Activated CD4-positive, alpha-beta memory T cell treated with anti-CD3 and anti-CD28 coated beads for 36 hours (primary cell): ENCODE data around the gene MAML3. TPM values are rescaled to one million over a fixed set of nuclear protein-coding genes. Genes with fewer than 3 reads are reported as not detected.

Source experiments
- CTCF ChIA-PET: fragments of 350-600 bp; sonication (Branson Sonifier 250); formaldehyde crosslinking; loops from one replicate; lab custom pipeline; 2021; ENCODE audit warnings: antibody characterized with exemption, inconsistent platforms; lab: Charles Lee
- POLR2A ChIA-PET: fragments of 350-600 bp; sonication (Branson Sonifier 250); formaldehyde crosslinking; loops from one replicate; lab custom pipeline; 2021; ENCODE audit warnings: antibody characterized with exemption; lab: Charles Lee
- DNase-seq: peaks from one replicate; pipeline ENCODE4 v3.0.0-alpha.2; 2020
- H3K27ac Mint-ChIP-seq: one replicate; pipeline ENCODE4 v1.8.0; 2021; ENCODE audit warnings: mixed read lengths
- H3K27me3 Mint-ChIP-seq: one replicate; pipeline ENCODE4 v1.8.0; 2021; ENCODE audit warnings: mixed read lengths
- H3K36me3 Mint-ChIP-seq: one replicate; pipeline ENCODE4 v1.8.0; 2021; ENCODE audit warnings: mixed read lengths
- H3K4me1 Mint-ChIP-seq: one replicate; pipeline ENCODE4 v1.8.0; 2021; ENCODE audit warnings: low read depth, mixed read lengths
- H3K4me3 Mint-ChIP-seq: one replicate; pipeline ENCODE4 v1.8.0; 2021; ENCODE audit warnings: mild to moderate bottlenecking, mixed read lengths
- H3K9me3 Mint-ChIP-seq: one replicate; pipeline ENCODE4 v1.8.0; 2021; ENCODE audit warnings: mixed read lengths
- intact Hi-C: fragments of 100-400 bp; cut with micrococcal nuclease; formaldehyde crosslinking; loops from one replicate; pipeline ENCODE4 v1.15.1; 2023
- total RNA-seq, 2 experiments: library from RNA; stranded (reverse); gene quantifications; one replicate each; pipeline ENCODE4 v1.2.3, GENCODE V29; 2021

MAML3 gene
- total RNA-seq, 2 experiments from 2014 or later, result 0.51 to 0.76 TPM

DNA sequence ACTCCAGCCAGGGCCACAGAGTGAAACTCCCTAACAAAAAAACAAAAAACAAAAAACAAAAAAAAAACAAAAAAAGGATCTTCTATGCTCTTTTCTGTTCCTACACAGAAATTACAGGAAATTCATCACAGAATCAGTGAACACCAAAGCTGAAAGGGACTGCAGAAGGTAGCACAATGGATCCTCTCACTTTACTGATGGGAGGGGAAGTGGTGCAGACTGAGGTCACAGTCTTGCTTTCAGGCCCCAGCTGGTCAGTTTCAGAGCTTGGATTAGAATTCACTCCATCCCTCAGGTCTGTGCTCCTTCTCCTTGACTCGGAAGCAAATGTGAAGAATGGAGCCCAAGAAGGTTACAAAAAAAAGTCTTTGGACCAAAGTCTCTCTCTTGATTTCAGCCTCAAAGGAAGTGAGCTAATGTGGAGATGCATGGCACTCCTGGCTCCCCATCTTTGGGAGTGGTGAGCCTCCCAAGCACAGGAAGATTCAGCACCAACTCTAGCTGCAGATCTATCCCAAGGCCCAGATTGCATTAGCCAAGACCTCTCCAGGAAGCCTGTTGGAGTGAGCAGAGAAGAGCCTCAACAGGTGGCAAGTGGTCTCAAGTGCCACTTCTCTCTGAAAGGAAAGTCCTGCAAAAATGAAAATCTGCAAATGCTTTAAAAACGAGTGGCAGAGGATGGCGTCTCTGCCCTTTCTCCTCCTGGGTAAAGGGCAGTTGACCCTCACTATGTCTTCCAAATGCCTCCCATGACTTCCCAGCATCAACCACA lies 176.0 kb downstream of the MAML3 start:
- intact Hi-C loops, result loop anchor here (2.0 kb wide), 1 partner anchor 119 kb away; no protein-coding TSS in a partner anchor
- peaks cover 11% of the 10 kb centered on the region for H3K4me1 Mint-ChIP-seq

DNA sequence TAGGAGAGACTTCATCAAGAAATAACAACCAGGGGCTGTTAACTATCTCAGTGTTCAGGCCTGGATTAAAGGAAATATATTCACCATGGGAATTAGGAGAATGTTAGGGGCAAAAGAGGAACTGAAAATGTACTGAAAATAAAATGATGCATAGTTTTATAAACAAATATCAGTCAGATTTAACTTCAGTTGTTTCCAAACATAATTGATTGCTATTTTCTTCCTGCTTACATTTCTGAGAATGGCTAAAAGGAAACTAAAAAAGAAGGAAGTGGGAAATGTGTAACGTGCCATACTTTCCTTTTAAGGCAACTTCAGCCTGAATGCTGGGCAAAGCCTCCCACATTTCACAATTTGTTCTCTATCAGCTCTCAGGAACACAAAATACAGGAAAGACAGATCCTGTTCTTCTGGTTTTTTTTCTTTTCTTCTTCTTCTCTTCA lies 178.1 kb downstream of the MAML3 start:
- ChIA-PET CTCF (no interaction called here), POLR2A (no interaction called here)
- peaks cover 11% of the 10 kb centered on the region for H3K4me1 Mint-ChIP-seq
- intact Hi-C loops, result no loop called here
- H3K9me3 Mint-ChIP-seq, result no peaks in the 10 kb centered on the region
- H3K36me3 Mint-ChIP-seq, result no peaks in the 10 kb centered on the region
- DNase-seq, result no peak
- H3K27me3 Mint-ChIP-seq, result no peaks in the 10 kb centered on the region
- no peak overlapping the region for H3K27ac Mint-ChIP-seq
- H3K4me3 Mint-ChIP-seq, result no peak overlapping the region

More for the DNA sequence above, 176.0 kb downstream of the MAML3 start:
- ChIA-PET POLR2A (no interaction called here), CTCF (no interaction called here)
- no peak for DNase-seq
- Mint-ChIP-seq H3K4me3 (no peak overlapping the region), H3K36me3 (no peaks in the 10 kb centered on the region), H3K9me3 (no peaks in the 10 kb centered on the region), H3K27me3 (no peaks in the 10 kb centered on the region), H3K27ac (no peak overlapping the region)

DNA sequence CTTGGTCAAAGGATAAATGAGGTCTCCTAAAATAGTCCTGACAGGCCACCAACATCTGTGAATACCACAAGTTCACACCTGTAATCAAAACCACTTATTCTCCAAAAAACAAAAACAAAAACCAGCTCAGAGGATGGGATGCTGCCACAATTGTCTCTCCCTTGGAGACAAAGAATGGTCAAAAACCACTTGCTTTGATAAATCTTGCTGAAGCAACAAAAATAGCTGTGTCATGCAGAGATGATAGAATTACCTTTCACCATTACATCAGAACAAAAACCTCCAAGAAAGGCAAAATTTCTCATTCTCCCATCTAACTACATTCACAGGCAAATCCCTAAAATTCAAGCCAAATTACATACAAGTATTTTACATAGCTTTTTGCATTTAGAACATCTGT lies 180.4 kb downstream of the MAML3 start:
- Mint-ChIP-seq H3K27me3 (no peaks in the 10 kb centered on the region), H3K9me3 (no peaks in the 10 kb centered on the region), H3K4me3 (no peak overlapping the region), H3K36me3 (no peaks in the 10 kb centered on the region), H3K4me1 (peaks cover 5% of the 10 kb centered on the region), H3K27ac (no peak overlapping the region)
- no peak for DNase-seq
- ChIA-PET POLR2A (interaction anchor here (0.6 kb wide), 1 partner anchor 569 kb away, joined by 6 read pairs; no protein-coding TSS in a partner anchor), CTCF (interaction anchor here (0.7 kb wide), 1 partner anchor 388 kb away, joined by 5 read pairs; no protein-coding TSS in a partner anchor)
- intact Hi-C loops, result no loop called here

DNA sequence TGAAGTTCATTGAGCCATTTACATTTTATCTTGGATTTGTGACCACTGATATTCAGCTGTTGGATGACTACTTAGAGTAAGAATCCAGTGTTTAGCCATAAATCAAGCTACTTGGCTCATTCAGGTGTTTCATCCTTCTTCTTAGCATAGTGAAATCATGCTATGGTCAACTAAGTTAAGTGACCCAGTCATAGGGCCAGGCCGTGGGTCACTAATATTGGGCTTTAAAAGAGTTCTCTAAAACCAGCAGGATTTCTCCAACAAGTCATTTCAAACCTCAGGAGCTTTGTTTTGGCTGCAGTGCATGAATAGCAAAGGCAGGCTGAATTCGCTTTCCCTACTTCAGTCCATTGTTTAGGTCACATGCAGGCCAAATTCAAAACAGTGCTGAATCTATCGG lies 181.0 kb downstream of the MAML3 start:
- Mint-ChIP-seq H3K9me3 (no peaks in the 10 kb centered on the region), H3K27ac (no peak overlapping the region), H3K27me3 (no peaks in the 10 kb centered on the region), H3K4me1 (peaks cover 2% of the 10 kb centered on the region), H3K4me3 (no peak overlapping the region), H3K36me3 (no peaks in the 10 kb centered on the region)
- intact Hi-C loops, result no loop called here
- DNase-seq, result no peak
- ChIA-PET CTCF (no interaction called here), POLR2A (interaction anchor here (0.6 kb wide), 1 partner anchor 730 kb away, joined by 5 read pairs; no protein-coding TSS in a partner anchor)

DNA sequence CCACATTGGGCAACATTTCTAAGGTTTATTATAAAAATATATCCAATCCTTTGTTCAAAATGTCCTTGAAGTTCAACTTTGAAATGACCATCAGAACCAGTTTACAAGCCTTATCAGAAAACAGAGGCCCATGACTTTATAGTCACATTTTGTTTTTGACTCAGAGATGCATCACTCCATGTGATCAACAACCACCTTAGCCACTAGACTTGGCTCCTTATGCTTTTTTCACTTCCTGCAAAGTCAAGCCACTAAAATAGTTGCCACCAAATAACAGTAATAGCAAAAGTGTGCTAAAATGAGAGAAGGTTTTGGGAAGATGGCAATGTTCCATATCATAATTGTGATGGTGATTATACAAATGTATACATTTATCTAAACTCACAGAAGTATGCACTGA lies 181.7 kb downstream of the MAML3 start:
- H3K4me3 Mint-ChIP-seq, result no peak overlapping the region
- ChIA-PET CTCF (no interaction called here), POLR2A (no interaction called here)
- H3K27me3 Mint-ChIP-seq, result no peaks in the 10 kb centered on the region
- H3K9me3 Mint-ChIP-seq, result no peaks in the 10 kb centered on the region
- H3K27ac Mint-ChIP-seq, result no peak overlapping the region
- no peaks in the 10 kb centered on the region for H3K36me3 Mint-ChIP-seq
- intact Hi-C loops, result no loop called here
- DNase-seq, result no peak
- peaks cover 2% of the 10 kb centered on the region for H3K4me1 Mint-ChIP-seq

DNA sequence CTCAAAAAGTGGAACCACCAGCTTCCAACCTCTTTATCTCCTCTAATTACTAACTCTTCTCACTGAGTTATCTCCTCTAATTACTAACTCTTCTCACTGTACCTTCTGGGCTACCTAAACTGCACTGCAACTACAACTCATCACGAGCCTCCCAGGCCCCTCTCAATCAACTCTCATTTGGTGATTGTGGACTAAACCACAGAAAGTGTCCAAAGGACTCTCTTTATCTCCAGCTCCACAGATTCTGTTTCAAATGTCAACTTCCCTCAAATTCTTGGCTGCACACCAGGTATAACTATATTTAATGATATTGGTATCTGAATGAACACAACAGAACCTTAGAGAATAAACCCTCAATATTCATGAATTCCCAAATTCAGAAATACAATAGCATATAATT lies 182.9 kb downstream of the MAML3 start:
- no peak for DNase-seq
- POLR2A ChIA-PET, result no interaction called here
- Mint-ChIP-seq H3K36me3 (no peaks in the 10 kb centered on the region), H3K27me3 (peaks cover 1% of the 10 kb centered on the region), H3K27ac (no peak overlapping the region), H3K4me1 (peaks cover 1% of the 10 kb centered on the region), H3K4me3 (no peak overlapping the region), H3K9me3 (no peaks in the 10 kb centered on the region)
- CTCF ChIA-PET, result no interaction called here
- intact Hi-C loops, result no loop called here

- no peak for DNase-seq
- Mint-ChIP-seq H3K4me3 (no peak overlapping the region), H3K9me3 (no peaks in the 10 kb centered on the region), H3K4me1 (no peaks in the 10 kb centered on the region), H3K27me3 (peaks cover 3% of the 10 kb centered on the region), H3K27ac (no peak overlapping the region), H3K36me3 (no peaks in the 10 kb centered on the region)
- intact Hi-C loops, result no loop called here
- CTCF ChIA-PET, result no interaction called here
- POLR2A ChIA-PET, result no interaction called here
Observed at GRCh38 chr4:139969635-139970266, 184.2 kb downstream of the MAML3 start.

- H3K4me1 Mint-ChIP-seq, result no peaks in the 10 kb centered on the region
- H3K9me3 Mint-ChIP-seq, result no peaks in the 10 kb centered on the region
- peaks cover 6% of the 10 kb centered on the region for H3K27me3 Mint-ChIP-seq
- ChIA-PET POLR2A (no interaction called here), CTCF (no interaction called here)
- no peak overlapping the region for H3K27ac Mint-ChIP-seq
- H3K4me3 Mint-ChIP-seq, result no peak overlapping the region
- H3K36me3 Mint-ChIP-seq, result no peaks in the 10 kb centered on the region
- no peak for DNase-seq
- intact Hi-C loops, result no loop called here
Observed at GRCh38 chr4:139968831-139969230, 185.2 kb downstream of the MAML3 start.

DNA sequence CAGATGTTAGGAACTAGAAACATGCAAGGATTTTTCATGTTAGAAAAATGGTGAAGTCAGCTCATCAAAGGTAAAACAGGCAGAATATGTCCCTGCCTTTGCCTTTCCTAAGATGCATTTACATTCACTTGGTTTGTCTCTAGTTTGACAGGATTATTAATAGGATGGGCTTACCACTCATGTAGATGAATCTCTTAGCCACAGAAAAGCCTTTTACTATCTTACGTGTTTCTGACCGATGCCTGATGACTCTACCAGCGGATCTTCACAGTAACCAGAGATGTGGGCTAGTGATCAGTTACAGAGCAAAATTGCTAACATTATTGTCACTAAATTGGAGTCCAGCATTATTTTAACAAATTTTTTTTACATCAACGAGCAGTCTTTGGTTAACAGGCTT lies 187.6 kb downstream of the MAML3 start:
- CTCF ChIA-PET, result no interaction called here
- H3K27me3 Mint-ChIP-seq, result peaks cover 7% of the 10 kb centered on the region
- POLR2A ChIA-PET, result interaction anchor here (0.5 kb wide), 1 partner anchor 78 kb away, joined by 4 read pairs; no protein-coding TSS in a partner anchor
- no peaks in the 10 kb centered on the region for H3K9me3 Mint-ChIP-seq
- intact Hi-C loops, result no loop called here
- DNase-seq, result no peak
- H3K4me1 Mint-ChIP-seq, result no peaks in the 10 kb centered on the region
- no peak overlapping the region for H3K27ac Mint-ChIP-seq
- no peaks in the 10 kb centered on the region for H3K36me3 Mint-ChIP-seq
- no peak overlapping the region for H3K4me3 Mint-ChIP-seq

DNA sequence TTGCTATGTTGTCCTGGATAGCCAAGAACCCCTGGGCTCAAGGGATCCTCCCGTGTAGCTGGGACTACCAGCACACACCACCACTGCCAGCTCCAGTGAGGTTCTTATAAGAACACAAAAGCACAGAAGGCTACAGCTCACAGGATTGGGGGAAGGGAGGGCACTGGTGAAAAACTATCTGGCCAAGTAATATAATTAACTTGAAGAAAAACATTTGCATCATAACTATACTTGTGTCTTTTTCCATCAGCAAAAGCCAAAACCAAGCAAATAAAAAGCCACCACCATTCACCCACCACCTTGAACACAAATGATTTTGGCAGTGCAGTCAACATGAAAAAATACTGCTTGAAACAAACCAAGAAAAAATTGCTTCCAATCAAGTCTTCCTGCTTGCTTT lies 188.2 kb downstream of the MAML3 start:
- Mint-ChIP-seq H3K36me3 (no peaks in the 10 kb centered on the region), H3K27me3 (peaks cover 7% of the 10 kb centered on the region), H3K9me3 (no peaks in the 10 kb centered on the region), H3K4me3 (no peak overlapping the region), H3K27ac (no peak overlapping the region), H3K4me1 (no peaks in the 10 kb centered on the region)
- CTCF ChIA-PET, result no interaction called here
- DNase-seq, result no peak
- POLR2A ChIA-PET, result interaction anchor here (0.5 kb wide), 1 partner anchor 77 kb away, joined by 4 read pairs; no protein-coding TSS in a partner anchor
- intact Hi-C loops, result no loop called here

- peaks cover 7% of the 10 kb centered on the region for H3K27me3 Mint-ChIP-seq
- CTCF ChIA-PET, result interaction anchor here (1.5 kb wide), 1 partner anchor 16 kb away, joined by 3 read pairs; no protein-coding TSS in a partner anchor
- intact Hi-C loops, result no loop called here
Observed at GRCh38 chr4:139963708-139964107, 190.3 kb downstream of the MAML3 start.

DNA sequence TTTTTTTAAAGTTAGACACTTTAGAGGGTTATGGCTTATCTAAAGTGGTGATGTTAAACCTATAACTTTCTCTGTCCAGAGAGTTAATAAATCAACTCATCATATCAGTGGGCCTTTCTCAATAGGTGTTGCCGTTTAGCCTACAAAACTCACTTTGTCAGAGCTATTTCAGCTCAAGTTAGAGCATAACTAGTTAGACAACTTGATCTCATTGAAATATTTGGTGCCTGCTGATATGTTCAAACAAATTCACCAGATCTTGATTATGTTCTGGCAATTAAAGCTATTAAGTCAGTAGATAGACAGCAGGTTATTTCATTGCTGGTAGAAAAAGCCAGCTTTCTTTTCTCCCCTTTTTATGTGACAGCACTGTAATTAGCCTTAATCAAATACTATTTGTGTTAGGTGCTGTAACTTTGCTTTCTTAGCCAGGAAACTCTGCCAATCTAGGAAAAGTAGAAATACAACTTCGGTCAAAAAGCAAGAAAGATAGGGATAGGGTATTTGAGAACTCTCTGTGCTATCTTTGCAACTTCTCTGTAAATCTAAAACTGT lies 191.8 kb downstream of the MAML3 start:
- CTCF ChIA-PET, result interaction anchor here (1.5 kb wide), 1 partner anchor 17 kb away, joined by 3 read pairs; no protein-coding TSS in a partner anchor
- no peaks in the 10 kb centered on the region for H3K9me3 Mint-ChIP-seq

More at GRCh38 chr4:139963708-139964107, 190.3 kb downstream of the MAML3 start:
- DNase-seq, result no peak
- H3K9me3 Mint-ChIP-seq, result no peaks in the 10 kb centered on the region
- no peaks in the 10 kb centered on the region for H3K4me1 Mint-ChIP-seq
- POLR2A ChIA-PET, result no interaction called here
- H3K36me3 Mint-ChIP-seq, result no peaks in the 10 kb centered on the region
- no peak overlapping the region for H3K27ac Mint-ChIP-seq
- no peak overlapping the region for H3K4me3 Mint-ChIP-seq

More for the DNA sequence above, 191.8 kb downstream of the MAML3 start:
- DNase-seq, result no peak
- no peak overlapping the region for H3K4me3 Mint-ChIP-seq
- intact Hi-C loops, result no loop called here
- H3K4me1 Mint-ChIP-seq, result no peaks in the 10 kb centered on the region
- H3K27me3 Mint-ChIP-seq, result peaks cover 7% of the 10 kb centered on the region
- no peaks in the 10 kb centered on the region for H3K36me3 Mint-ChIP-seq
- POLR2A ChIA-PET, result no interaction called here
- H3K27ac Mint-ChIP-seq, result no peak overlapping the region
